ENCODE results near the gene CDON.

CDON gene

GRCh38 chr11:126048197-126048596 lies 14.5 kb downstream of the CDON start:
- TF ChIP-seq CREB1 (IDR thresholded peaks at IDR 0.05; ENCODE audit: low read depth) = no peak
- TF ChIP-seq USF1 (IDR thresholded peaks at IDR 0.05) = no peak
- no peak for TF ChIP-seq RAD21 (IDR thresholded peaks at IDR 0.05; ENCODE audit: low read depth)

GRCh38 chr11:126046570-126047195 lies 16.0 kb downstream of the CDON start:
- no peak for TF ChIP-seq TEAD4 (IDR thresholded peaks at IDR 0.05)
- no peak for TF ChIP-seq FOXM1 (IDR thresholded peaks at IDR 0.05; ENCODE audit: borderline replicate concordance, low read depth)
- TF ChIP-seq EGR1 (IDR thresholded peaks at IDR 0.05) = no peak
- TF ChIP-seq YY1 (IDR thresholded peaks at IDR 0.05; ENCODE audit: low read depth) = no peak
- no peak for TF ChIP-seq RAD21 (IDR thresholded peaks at IDR 0.05; ENCODE audit: low read depth)
- TF ChIP-seq CEBPB (IDR thresholded peaks at IDR 0.05) = no peak
- no peak for TF ChIP-seq CREB1 (IDR thresholded peaks at IDR 0.05; ENCODE audit: low read depth)
- no peak for TF ChIP-seq REST (IDR thresholded peaks at IDR 0.05; ENCODE audit: low read depth)
- no peak for TF ChIP-seq TAF1 (IDR thresholded peaks at IDR 0.05; ENCODE audit: low read depth)
- TF ChIP-seq TCF12 (IDR thresholded peaks at IDR 0.05; ENCODE audit: low read depth) = no peak
- TF ChIP-seq USF1 (IDR thresholded peaks at IDR 0.05) = no peak
- no peak for TF ChIP-seq EP300 (IDR thresholded peaks at IDR 0.05; ENCODE audit: borderline replicate concordance)
- TF ChIP-seq NFIC (IDR thresholded peaks at IDR 0.05) = no peak
- TF ChIP-seq MAX (IDR thresholded peaks at IDR 0.05) = no peak
- TF ChIP-seq ZBTB7A (IDR thresholded peaks at IDR 0.05; ENCODE audit: low read depth) = no peak

GRCh38 chr11:126039485-126040271 lies 23.0 kb downstream of the CDON start:
- TF ChIP-seq FOXM1 (IDR thresholded peaks at IDR 0.05; ENCODE audit: borderline replicate concordance, low read depth) (no peak), USF1 (IDR thresholded peaks at IDR 0.05) (no peak), TCF12 (IDR thresholded peaks at IDR 0.05; ENCODE audit: low read depth) (no peak), CREB1 (IDR thresholded peaks at IDR 0.05; ENCODE audit: low read depth) (no peak), YY1 (IDR thresholded peaks at IDR 0.05; ENCODE audit: low read depth) (no peak), EGR1 (IDR thresholded peaks at IDR 0.05) (no peak), RAD21 (IDR thresholded peaks at IDR 0.05; ENCODE audit: low read depth) (no peak), ZBTB7A (IDR thresholded peaks at IDR 0.05; ENCODE audit: low read depth) (no peak), NFIC (IDR thresholded peaks at IDR 0.05) (no peak), REST (IDR thresholded peaks at IDR 0.05; ENCODE audit: low read depth) (no peak)

GRCh38 chr11:126035718-126036117 lies 26.9 kb downstream of the CDON start:
- TF ChIP-seq FOXM1 (IDR thresholded peaks at IDR 0.05; ENCODE audit: borderline replicate concordance, low read depth) (no peak), YY1 (IDR thresholded peaks at IDR 0.05; ENCODE audit: low read depth) (no peak), TCF12 (IDR thresholded peaks at IDR 0.05; ENCODE audit: low read depth) (no peak), CREB1 (IDR thresholded peaks at IDR 0.05; ENCODE audit: low read depth) (no peak), EP300 (IDR thresholded peaks at IDR 0.05; ENCODE audit: borderline replicate concordance) (no peak), USF1 (IDR thresholded peaks at IDR 0.05) (no peak), NFIC (IDR thresholded peaks at IDR 0.05) (no peak), EGR1 (IDR thresholded peaks at IDR 0.05) (no peak), TEAD4 (IDR thresholded peaks at IDR 0.05) (no peak), TAF1 (IDR thresholded peaks at IDR 0.05; ENCODE audit: low read depth) (no peak), MAX (IDR thresholded peaks at IDR 0.05) (no peak), RAD21 (IDR thresholded peaks at IDR 0.05; ENCODE audit: low read depth) (no peak), REST (IDR thresholded peaks at IDR 0.05; ENCODE audit: low read depth) (no peak), CEBPB (IDR thresholded peaks at IDR 0.05) (no peak), ZBTB7A (IDR thresholded peaks at IDR 0.05; ENCODE audit: low read depth) (no peak)

Data from Ishikawa (cell line).